ENCODE results near the gene FAM222B. TPM values are rescaled to one million over a fixed set of nuclear protein-coding genes. Genes with fewer than 3 reads are reported as not detected.

The FAM222B gene
- total and polyA plus RNA-seq, 2 of the 4 experiments (the other 2 are of a cell fraction) = 2.5 to 10.8 TPM

- Histone ChIP-seq H3K18ac (ENCODE audit: low read depth, low read length) (no peak overlapping the region), H2BK15ac (ENCODE audit: low read depth, low read length) (no peak overlapping the region), H3K27ac (ENCODE audit: insufficient read depth, low read length) (no peak overlapping the region), H2BK20ac (ENCODE audit: low read depth, low read length) (no peak overlapping the region), H2AFZ (replicated peaks; ENCODE audit: low read length, poor library complexity) (no peak overlapping the region), H3K9ac (ENCODE audit: low read depth, low read length) (no peak overlapping the region), H4K8ac (ENCODE audit: low read depth in 2 of 2, low read length in 2 of 2) (no peak overlapping the region), H2AK5ac (ENCODE audit: low read depth, low read length) (no peak overlapping the region), H2BK120ac (ENCODE audit: low read depth, low read length) (no peak overlapping the region), H3K4me2 (ENCODE audit: low read depth, low read length) (no peak overlapping the region), H3K36me3 (ENCODE audit: control insufficient read depth, insufficient read depth, low read length) (peaks cover 30% of the 10 kb centered on the region), H3K79me1 (ENCODE audit: low read depth in 1 of 2, low read length in 2 of 2) (peaks cover 10 to 62% of the 10 kb centered on the region in 2 experiments), H4K91ac (ENCODE audit: insufficient read depth, low read depth, low read length) (no peak overlapping the region), H2BK5ac (ENCODE audit: low read depth, low read length, poor library complexity, severe bottlenecking) (no peak overlapping the region), H3K4me3 (ENCODE audit: insufficient read depth, low read depth, low read length) (no peak overlapping the region), H4K20me1 (ENCODE audit: insufficient read depth, low read length) (peaks cover 35% of the 10 kb centered on the region; the same call in 1 of the 2 replicates), H2AK9ac (replicated peaks; ENCODE audit: low read depth, low read length, poor library complexity) (no peak overlapping the region), H3K9me3 (ENCODE audit: control insufficient read depth, insufficient read depth, low read length) (no peaks in the 10 kb centered on the region), H3K14ac (replicated peaks; ENCODE audit: low read depth, low read length) (no peak overlapping the region), H3K4me1 (ENCODE audit: control insufficient read depth, insufficient read depth, low read length) (peaks cover 7% of the 10 kb centered on the region), H3K27me3 (ENCODE audit: control insufficient read depth, insufficient read depth, low read length) (no peaks in the 10 kb centered on the region), H3K9me1 (ENCODE audit: insufficient read depth, low read length) (no peaks in the 10 kb centered on the region), H3K56ac (ENCODE audit: extremely low read depth, insufficient read depth, low read length) (no peak overlapping the region), H3K23ac (ENCODE audit: low read depth, low read length) (no peak overlapping the region), H4K5ac (ENCODE audit: low read depth, low read length) (no peak overlapping the region), H3K4ac (ENCODE audit: low read depth, low read length) (no peak overlapping the region)
- BruUV-seq (replicated peaks) = no TSS peak
- POLR2A ChIA-PET (ENCODE audit: unreplicated experiment) = no interaction called here
- TF ChIP-seq USF2 (IDR thresholded peaks at IDR 0.05; ENCODE audit: low read depth, low read length) (no peak), RCOR1 (IDR thresholded peaks at IDR 0.05; ENCODE audit: insufficient replicate concordance, low read length) (no peak), BHLHE40 (IDR thresholded peaks at IDR 0.05; ENCODE audit: low read depth, low read length) (no peak), MXI1 (IDR thresholded peaks at IDR 0.05; ENCODE audit: borderline replicate concordance, low read depth, low read length) (no peak), MAFK (IDR thresholded peaks at IDR 0.05; ENCODE audit: low read depth, low read length) (no peak), POLR2A (IDR thresholded peaks at IDR 0.05; ENCODE audit: low read depth, low read length) (no peak), NFE2L2 (IDR thresholded peaks at IDR 0.05; ENCODE audit: low read depth, low read length) (no peak), RAD21 (IDR thresholded peaks at IDR 0.05; ENCODE audit: low read length) (no peak), MAZ (IDR thresholded peaks at IDR 0.05; ENCODE audit: borderline replicate concordance, low read depth, low read length) (no peak), CHD1 (IDR thresholded peaks at IDR 0.05; ENCODE audit: low read depth, low read length) (no peak), ELK1 (IDR thresholded peaks at IDR 0.05; ENCODE audit: borderline replicate concordance, low read depth, low read length) (no peak), RFX5 (IDR thresholded peaks at IDR 0.05; ENCODE audit: low read depth, low read length) (no peak), CEBPB (IDR thresholded peaks at IDR 0.05; ENCODE audit: low read depth, low read length) (no peak), SMC3 (IDR thresholded peaks at IDR 0.05; ENCODE audit: low read depth, low read length) (no peak), FOS (IDR thresholded peaks at IDR 0.05; ENCODE audit: low read depth, low read length) (no peak), CTCF (conservative IDR thresholded peaks at IDR 0.05; ENCODE audit: low read depth, low read length) (no peak)
- in situ Hi-C loops (cut with MboI; ENCODE audit: low sequenced_read_pairs) (no loop called here), intact Hi-C loops (cut with micrococcal nuclease) (no loop called here), dilution Hi-C loops (cut with HindIII; ENCODE audit: low sequenced_read_pairs, unreplicated experiment) (no loop called here)
- 97% methylated on average over 10 of the region's 32 CpGs; no CpG with 5 or more reads in 1 of the 2 experiments for WGBS, 2 experiments (ENCODE audit: extremely low coverage in 2 of 2, insufficient read length in 1 of 2)
- ATAC-seq (ENCODE audit: low read depth) = no peak
- CTCF ChIA-PET = no interaction called here
- DNase-seq = no peak
Observed at GRCh38 chr17:28758411-28759121, 84.0 kb downstream of the FAM222B start.

Measured in IMR-90 (cell line).